ENCODE measurements around the gene BGLAP. TPM values are rescaled to one million over a fixed set of nuclear protein-coding genes. Genes with fewer than 3 reads are reported as not detected.

The BGLAP gene
- total and polyA plus RNA-seq, 2 of the 13 experiments (the other 11 are each of a cell fraction or from before 2014, with no cell fraction given) = 0.62 to 1.6 TPM

GRCh38 chr1:156291226-156292061 lies 49.5 kb downstream of the BGLAP start (continued):
- TF ChIP-seq, protein P1, sequence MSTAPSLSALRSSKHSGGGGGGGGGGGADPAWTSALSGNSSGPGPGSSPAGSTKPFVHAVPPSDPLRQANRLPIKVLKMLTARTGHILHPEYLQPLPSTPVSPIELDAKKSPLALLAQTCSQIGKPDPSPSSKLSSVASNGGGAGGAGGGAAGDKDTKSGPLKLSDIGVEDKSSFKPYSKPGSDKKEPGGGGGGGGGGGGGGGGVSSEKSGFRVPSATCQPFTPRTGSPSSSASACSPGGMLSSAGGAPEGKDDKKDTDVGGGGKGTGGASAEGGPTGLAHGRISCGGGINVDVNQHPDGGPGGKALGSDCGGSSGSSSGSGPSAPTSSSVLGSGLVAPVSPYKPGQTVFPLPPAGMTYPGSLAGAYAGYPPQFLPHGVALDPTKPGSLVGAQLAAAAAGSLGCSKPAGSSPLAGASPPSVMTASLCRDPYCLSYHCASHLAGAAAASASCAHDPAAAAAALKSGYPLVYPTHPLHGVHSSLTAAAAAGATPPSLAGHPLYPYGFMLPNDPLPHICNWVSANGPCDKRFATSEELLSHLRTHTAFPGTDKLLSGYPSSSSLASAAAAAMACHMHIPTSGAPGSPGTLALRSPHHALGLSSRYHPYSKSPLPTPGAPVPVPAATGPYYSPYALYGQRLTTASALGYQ (CRISPR knock-in tag; IDR thresholded peaks at IDR 0.05) = 0 out of 2 replicates have a peak, but pooled peaks have one; percentile 5
- no peak for TF ChIP-seq ZSCAN5A (CRISPR knock-in tag; IDR thresholded peaks at IDR 0.05; ENCODE audit: borderline replicate concordance)
- TF ChIP-seq ZNF136 (CRISPR knock-in tag; IDR thresholded peaks at IDR 0.05; ENCODE audit: low read depth) = peak; percentile 87; the same call in 1 of the 2 replicates
- no peak for TF ChIP-seq ZNF704 (CRISPR knock-in tag; IDR thresholded peaks at IDR 0.05; ENCODE audit: borderline replicate concordance)
- no peak for TF ChIP-seq NFRKB (IDR thresholded peaks at IDR 0.05)
- TF ChIP-seq, protein P2, sequence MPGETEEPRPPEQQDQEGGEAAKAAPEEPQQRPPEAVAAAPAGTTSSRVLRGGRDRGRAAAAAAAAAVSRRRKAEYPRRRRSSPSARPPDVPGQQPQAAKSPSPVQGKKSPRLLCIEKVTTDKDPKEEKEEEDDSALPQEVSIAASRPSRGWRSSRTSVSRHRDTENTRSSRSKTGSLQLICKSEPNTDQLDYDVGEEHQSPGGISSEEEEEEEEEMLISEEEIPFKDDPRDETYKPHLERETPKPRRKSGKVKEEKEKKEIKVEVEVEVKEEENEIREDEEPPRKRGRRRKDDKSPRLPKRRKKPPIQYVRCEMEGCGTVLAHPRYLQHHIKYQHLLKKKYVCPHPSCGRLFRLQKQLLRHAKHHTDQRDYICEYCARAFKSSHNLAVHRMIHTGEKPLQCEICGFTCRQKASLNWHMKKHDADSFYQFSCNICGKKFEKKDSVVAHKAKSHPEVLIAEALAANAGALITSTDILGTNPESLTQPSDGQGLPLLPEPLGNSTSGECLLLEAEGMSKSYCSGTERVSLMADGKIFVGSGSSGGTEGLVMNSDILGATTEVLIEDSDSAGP (CRISPR knock-in tag; IDR thresholded peaks at IDR 0.05; ENCODE audit: borderline replicate concordance) = peak; percentile 89; the same call in 1 of the 2 replicates
- TF ChIP-seq MLX (CRISPR knock-in tag; IDR thresholded peaks at IDR 0.05) = peak; percentile 45; the same call in 1 of the 2 replicates
- peak; percentile 70; the same call in 1 of the 2 replicates for TF ChIP-seq ERF (CRISPR knock-in tag; IDR thresholded peaks at IDR 0.05)
- TF ChIP-seq MXD3 (CRISPR knock-in tag; IDR thresholded peaks at IDR 0.05) = no peak
- no peak; the same call in 1 of the 2 replicates for TF ChIP-seq ELF4 (CRISPR knock-in tag; IDR thresholded peaks at IDR 0.05; ENCODE audit: borderline replicate concordance)
- no peak for TF ChIP-seq ZBTB1 (CRISPR knock-in tag; IDR thresholded peaks at IDR 0.05; ENCODE audit: borderline replicate concordance)
- TF ChIP-seq ARID3A (IDR thresholded peaks at IDR 0.05; ENCODE audit: low read depth, low read length) = 0 out of 2 replicates have a peak, but pooled peaks have one; percentile 15
- no peak for TF ChIP-seq ZNF44 (CRISPR knock-in tag; IDR thresholded peaks at IDR 0.05)
- TF ChIP-seq ZNF282 (IDR thresholded peaks at IDR 0.05; ENCODE audit: partially characterized antibody) = no peak
- TF ChIP-seq ZNF138 (CRISPR knock-in tag; IDR thresholded peaks at IDR 0.05; ENCODE audit: low read depth) = no peak
- no peak for TF ChIP-seq FOXM1 (CRISPR knock-in tag; IDR thresholded peaks at IDR 0.05)
- TF ChIP-seq, protein P3, sequence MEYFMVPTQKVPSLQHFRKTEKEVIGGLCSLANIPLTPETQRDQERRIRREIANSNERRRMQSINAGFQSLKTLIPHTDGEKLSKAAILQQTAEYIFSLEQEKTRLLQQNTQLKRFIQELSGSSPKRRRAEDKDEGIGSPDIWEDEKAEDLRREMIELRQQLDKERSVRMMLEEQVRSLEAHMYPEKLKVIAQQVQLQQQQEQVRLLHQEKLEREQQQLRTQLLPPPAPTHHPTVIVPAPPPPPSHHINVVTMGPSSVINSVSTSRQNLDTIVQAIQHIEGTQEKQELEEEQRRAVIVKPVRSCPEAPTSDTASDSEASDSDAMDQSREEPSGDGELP (IDR thresholded peaks at IDR 0.05; ENCODE audit: borderline replicate concordance, low read depth) = peak; percentile 87
- no peak for TF ChIP-seq CHCHD3 (CRISPR knock-in tag; IDR thresholded peaks at IDR 0.05)

Measured in HepG2 (cell line).